DMS114 treated with DMSO at 0.1 percent for 48 hours (cell line): ENCODE data around the gene ZNF343.
A peak's percentile ranks its signal among the peaks of the same experiment; 100 is the strongest.
"Not testable (repeated sequence)": the region's sequence is repeated elsewhere in the genome, so short reads cannot be mapped to it uniquely, and the experiment has no call there.

ENCODE experiments used
- DNase-seq: peaks from one replicate; lab custom pipeline; 2025; ENCODE audit not compliant: unreplicated experiment; lab: John Stamatoyannopoulos, UW

ZNF343 gene

DNA sequence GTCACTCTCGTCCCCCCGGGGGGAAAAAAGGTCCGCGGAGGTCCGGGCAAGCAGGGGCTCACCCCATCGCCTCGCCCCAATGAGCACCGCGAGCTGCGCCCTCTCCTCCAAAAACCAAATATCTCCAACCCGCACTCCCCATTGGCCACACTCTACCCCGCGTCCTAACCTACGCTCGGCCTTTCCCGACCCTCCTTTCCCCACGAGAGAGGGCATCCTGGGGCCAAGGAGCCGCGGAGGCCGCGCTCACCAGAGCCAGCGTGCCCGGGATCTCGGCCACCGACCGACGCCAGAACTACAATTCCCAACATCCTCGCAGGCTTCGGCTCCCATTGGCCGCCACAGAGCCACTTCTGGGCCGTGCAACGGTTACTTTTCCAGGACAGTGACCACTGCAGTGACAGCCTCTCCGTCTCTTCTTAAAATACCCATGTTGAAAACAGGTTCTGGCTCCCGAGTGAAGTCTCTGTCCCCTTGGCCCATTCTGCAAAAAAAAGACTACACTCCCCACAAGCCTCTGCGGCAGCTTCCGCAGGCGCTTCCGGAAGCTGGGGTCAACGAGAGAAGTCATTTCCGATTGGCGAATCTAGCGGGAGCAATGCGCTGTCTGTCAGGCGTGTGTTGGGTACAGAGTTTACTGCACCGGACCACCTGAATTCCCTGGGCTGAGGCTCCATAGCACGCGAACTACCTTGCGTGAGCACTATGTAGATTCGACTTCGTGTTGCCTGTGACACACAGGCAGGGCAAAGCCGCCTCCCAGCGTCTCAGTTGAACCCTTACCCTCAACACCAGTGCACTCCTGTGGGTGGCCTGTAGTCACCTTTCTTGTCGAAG lies at the start of gene ZNF343:
Gene ZNF343 (minus strand): TSS at position 285 of the 837 bp plus-strand sequence. CDS start 15,020 bp downstream, outside the sequence.
- DNase-seq, result peak; percentile 86

DNA sequence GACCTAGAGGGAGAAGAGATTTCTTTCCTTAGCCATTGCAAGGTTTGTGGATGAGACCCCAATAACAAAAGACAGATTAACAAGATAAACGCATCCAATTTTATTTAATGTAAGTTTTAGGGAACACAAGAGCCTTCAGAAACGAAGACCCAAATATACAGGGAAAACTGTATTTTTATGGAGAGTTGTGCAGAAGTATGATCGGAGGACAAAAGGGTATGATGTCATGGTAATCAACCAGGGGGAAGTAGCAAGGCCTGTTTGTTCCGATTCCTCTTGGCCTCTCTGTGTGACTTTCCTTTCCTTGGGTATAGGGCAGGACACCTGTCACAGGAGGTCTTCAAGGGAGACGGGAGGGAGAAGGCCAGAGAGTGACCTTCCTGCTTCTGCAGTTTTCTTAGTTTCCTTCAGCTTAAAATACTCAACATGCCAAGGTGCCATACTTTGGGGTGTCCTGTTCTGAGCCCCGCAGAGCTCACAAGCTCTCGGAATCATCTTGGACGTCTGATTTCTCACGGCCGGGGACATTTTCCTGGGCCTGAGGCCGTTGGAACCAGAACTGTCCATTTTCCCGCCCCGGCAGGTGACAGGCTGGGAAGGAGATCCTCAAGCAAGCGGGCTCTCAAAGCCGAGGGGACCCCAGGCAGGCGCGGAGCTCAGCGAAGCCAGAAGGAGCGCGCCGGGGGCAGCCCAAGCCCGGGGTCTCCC lies 49.3 kb upstream of the ZNF343 start:
- DNase-seq, result no peak

DNA sequence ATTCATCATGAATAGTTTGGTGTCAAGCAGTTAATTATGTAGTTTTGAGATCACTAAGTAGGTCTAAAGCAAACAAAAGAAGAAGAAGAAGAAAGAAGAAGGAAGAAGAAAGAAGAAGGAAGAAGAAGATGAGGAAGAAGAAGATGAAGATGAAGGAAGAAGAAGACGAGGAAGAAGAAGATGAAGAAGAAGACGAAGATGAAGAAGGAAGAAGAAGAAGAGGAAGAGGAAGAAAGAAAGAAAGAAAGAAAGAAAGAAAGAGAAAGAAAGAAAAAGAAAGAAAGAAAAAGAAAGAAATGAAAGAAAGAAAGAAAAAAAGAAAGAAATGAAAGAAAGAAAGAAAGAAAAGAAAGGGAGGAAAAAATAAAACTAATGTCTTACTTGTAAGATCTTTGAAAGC lies 36.9 kb upstream of the ZNF343 start:
- no peak for DNase-seq

DNA sequence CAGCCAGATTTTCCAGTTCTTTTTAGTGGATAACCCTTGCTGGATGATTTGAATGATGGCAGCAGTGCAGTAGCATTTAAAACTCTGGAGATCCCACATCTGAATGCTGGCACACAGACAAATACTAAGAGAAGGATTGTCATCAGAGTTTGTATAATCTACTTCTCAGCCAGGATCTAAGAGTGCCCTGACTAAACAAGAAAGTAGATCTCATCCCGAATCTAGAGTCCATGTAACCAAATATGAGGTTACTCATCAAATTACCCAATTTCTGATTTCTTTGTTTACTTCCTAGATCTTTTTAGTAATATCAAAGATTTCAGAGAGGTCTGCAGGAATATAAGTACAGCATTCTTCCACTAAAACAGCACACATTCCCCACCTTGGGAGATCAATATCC lies 35.5 kb upstream of the ZNF343 start:
- DNase-seq, result no peak

DNA sequence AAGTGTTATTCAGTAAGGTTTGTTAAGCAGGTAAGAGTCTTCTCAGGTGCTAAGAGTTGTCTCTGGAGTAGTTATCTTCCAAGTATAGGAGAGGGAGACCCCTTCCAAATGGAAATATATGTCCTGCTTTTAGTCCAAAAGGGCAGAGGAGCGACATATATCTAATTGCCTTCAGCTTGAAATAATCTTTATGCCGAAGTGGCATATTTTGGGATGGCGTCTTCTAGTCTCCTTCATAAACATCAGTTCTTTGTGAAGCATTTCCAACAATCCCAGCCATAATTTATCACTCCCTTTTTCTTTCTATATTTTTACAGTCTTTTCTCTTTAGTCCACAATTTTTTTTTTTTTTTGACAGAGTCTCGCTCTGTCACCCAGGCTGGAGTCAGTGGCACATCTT lies 33.6 kb upstream of the ZNF343 start:
- DNase-seq, result no peak

DNA sequence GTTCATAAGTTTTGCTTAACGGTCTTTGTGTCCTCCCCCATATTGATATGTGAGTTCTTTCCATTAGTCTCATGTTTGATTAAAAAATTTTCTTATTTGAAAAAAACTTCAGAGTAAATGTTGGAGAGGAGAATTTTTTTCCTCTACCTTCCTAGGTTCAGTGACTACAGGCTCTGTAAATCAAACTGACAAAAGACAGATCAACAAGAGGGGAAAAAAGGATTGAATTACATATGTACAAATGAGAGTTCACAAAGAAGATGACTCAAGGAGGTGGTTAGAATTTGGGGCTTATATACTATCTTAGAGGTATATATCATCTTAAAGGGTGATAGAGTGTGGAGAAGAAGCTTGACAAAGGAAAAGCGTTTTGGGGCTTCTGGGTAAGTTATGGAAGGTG lies 33.2 kb upstream of the ZNF343 start:
- no peak for DNase-seq

DNA sequence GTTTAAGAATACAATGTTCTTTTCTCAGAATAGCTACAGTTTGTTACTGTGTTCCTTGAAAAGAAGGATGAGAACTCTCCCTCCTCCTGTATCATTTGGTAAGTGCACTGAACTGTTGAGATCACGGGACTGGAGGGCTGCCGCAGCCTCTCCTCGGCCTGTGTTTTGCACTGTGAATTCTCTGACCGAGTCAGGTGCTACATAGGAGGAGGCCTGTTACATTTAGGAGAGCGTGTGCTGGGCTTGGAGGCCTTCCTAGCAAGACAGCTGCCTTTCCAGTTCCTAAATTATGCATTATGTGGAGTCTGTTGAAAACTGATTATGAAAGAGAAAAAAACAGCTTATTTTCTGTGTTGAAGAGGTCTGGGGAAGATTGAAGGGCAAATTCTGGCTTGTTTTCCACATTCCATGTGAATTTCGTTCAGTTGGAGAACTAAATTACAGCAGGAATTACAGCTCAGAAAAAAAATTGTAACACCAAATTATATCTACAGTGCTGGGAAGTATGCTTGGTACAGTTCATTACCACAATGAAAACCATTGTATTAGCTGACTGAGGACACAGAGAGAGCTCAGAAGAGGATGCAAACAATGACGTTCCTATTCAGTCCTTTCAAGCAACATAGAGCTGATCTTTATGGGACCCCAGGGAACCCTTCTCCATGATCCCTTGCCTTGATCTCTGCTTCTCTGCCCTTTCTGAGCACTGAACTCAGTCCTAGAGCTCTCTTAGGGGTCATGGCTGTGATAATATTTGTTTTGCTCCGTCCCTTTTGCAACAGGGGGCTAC lies 30.4 kb upstream of the ZNF343 start:
- DNase-seq, result no peak

DNA sequence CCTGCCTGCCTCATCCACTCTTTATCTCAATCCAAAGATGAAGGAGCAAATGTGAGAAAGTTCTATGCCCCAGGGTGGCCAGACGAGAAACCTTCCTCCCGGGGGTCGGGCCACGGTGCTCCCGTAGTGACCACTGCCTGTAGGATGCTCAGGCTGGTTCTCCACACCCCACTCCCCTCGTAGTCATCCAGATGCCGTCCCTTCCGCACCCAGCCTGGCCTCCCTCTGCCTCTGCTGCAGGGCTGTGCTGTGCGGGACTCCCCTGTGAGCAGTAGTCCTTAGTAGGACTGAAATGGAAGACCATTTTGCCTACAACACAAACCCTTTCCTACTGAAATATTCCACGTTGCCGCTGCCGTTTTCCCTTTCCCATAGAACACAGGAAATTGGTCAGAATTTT lies 29.6 kb upstream of the ZNF343 start:
- DNase-seq, result no peak

DNA sequence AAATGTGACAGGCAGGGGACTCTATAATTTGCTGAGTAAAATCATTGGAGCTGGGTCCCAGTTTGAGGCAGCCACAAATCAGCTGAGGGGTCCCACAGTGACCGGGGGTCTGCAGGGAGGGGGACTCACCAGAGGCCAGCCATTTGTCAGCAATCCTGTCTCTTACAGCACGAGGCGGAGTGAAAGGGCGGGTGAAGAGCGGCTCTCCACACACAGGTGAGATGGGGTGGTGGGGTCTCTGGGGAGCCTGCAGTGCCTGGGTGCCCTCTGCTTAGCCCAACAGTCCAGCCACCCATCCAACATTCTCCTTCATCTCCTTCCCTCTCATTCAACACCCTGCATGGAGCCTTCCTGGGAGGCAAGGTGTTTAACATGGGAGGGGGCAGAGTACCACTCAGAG lies 28.4 kb upstream of the ZNF343 start:
- no peak for DNase-seq

DNA sequence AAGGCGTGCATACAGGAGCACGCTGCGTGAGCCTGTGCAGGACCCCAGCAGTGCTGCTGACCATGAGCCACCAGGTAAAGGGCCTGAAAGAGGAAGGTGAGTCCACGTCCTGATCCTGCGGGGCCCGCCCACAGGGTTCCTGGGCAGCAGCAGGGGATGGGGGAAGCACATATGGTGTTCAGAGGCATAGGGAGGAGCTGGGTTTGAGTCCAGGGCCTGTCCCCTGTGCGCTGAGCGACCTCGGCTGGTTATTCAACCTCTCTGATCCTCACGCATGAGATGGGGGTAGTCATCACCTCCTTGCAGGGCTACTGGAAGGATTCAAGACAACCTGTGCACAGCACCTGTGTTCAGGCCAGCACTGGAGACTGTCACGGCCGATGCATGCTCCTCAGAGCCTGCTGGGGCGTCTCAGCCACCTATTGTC lies 27.9 kb upstream of the ZNF343 start, which contains the start of gene TMC2:
Gene TMC2 (plus strand): TSS at position 14 of the 427 bp plus-strand sequence. CDS start 49 bp downstream, at position 63.
- no peak for DNase-seq

DNA sequence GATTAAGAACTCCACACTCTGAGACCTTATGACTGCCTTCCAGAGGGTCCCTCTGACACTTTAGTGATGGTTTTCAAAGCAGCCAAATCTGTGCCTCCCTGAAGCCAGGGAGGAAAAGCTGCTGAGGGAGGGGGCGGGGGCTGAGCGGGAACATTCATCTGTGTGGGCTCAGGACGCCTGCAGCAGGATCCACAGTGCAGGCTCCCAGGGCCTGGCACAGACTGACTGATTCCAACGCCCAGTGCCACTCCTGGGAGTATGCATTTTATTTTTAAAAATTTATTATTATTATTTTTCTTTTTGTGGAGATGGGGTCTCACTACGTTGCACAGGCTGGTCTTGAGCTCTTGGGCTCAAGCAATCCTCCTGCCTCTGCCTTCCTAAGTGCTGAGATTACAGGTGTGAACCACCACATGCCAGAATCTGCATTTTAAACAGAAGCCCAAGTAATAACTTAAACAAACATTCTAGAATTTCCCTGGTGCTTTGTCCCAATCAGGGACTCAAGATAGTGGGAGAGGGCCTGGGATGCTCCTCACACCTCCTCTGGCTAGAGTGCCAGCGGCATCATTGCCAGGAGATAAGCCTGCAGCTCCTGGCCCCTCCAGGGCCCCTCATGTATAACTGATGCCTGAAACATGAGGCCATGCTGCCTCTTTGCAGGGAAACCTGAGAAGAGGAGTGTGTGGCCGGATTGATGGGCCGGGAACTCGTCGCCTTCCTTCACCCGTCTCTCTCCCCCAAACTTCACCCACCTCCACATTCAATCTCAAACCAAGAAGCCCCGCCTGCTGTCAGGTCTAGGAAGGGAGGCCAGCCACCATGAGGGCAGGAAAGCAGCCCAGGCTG lies 27.2 kb upstream of the ZNF343 start:
- DNase-seq, result no peak

DNA sequence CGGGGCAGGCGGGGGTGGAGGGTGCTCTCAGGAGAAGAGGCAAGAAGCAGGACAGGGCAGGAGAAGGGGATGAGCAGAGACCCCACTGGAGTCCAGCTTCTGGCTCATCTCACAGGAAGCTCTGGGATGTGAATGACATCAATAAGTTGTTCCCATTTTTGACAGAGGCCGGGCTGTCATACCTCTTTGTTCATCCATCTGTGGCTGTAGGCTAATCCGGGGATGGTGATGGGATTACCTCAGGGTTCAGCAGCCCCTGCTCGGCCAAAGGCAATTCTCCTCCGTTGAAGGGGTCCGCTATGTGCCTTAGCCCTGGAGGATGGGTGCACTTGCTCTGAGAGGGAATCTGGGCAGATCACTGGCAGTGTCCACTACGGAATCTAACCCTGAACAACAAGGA lies 24.4 kb upstream of the ZNF343 start:
- no peak for DNase-seq

DNA sequence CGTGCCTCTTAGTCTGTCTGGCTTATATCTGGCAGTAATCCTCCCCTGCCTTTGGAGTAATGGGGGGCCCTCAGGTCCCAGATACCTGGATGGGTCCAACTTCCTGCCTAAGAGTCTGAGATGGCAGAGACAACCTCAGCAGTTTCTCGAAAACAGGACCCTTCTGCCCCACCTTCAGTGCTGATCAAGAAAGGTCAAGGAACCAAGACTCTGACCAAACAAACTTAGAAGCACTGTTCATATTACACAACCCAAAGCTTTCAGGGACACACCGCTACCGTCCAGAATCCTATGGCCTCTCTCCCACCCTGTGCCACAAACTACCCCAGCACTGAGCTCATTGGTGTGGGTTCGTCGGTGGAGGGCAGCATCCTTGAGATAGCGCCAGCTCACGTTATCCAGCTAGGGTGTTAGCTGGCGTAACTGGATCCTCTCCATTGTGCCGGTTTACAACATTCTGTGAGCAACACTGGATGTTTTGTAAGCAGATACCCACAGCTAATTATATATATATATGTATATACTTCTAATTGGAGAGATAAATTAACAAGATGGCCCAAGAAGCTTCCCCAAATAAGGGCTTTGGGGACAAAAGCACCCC lies 20.1 kb upstream of the ZNF343 start:
- DNase-seq, result no peak

DNA sequence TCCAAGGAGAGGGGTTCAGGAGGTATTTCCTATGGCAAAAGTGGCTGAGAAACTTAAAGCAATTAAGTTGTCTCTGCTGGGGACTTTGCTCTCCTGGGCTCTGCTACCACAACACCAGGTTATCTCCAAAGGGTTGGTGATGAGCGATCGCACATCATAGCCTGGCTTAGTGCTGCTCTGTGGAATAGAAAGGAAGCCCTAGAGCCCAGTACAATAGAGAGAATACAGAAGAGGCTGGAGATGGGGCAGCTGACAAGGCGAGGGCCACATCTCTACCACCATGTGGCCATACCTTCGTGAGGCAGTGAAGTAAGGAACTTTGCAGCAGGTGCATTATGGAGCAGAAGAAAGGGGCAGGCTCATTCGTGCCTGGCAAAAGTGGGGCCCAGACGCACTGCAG lies 19.0 kb upstream of the ZNF343 start:
- no peak for DNase-seq

DNA sequence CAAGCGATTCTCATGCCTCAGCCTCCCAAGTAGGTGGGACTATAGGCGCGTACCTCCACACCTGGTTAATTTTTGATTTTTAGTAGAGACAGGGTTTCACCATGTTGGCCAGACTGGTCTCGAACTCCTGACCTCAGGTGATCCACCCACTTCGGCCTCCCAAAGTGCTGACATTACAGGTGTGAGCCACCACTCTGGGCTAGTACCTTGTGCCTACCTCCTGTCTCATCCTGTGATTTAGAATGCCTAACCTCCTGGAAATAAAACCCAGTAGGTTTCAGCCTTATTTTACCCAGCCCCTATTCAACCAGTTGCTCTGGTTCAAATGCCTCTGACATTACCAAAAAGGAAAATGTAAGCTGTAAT lies 17.5 kb upstream of the ZNF343 start:
- DNase-seq, result not testable (repeated sequence)

DNA sequence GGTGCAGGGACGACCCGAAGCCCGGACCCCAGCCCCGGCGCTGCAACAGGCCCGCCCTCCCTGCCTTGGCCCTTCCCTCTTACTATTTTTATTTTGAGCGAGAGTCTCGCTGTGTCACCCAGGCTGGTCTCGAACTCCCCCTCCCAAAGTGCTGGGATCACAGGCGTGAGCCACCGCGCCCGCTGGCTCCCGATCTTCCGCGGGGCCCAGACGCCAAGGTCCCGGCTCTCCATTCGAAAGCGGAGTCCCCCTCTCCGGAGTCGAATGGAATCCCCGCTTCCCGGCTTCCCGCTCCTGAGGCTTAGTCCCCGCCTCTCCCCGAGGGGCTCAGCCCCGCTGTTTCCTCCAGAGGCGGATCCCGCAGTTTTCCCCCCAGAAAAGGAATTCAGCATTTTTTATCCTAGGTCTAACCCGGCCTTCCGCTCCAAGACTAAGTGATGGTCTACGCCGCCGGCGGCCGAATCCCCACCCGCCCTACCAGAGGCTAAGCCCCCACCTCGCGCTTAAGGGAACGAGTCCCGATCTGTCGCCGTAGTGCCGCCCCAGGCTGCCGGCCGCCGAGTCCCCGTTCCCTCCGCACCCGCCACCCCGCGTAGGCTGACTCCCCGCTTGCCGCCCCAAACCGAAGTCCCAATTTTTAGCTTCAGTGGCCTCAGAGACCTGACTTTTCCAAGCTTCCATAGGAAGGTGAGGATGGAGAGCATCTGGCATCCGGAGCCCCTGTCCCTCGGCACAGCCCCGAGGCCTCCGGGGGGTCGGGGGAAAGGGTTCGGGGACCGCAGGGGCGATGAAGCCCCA lies 16.2 kb upstream of the ZNF343 start:
- DNase-seq, result peak; percentile 69

DNA sequence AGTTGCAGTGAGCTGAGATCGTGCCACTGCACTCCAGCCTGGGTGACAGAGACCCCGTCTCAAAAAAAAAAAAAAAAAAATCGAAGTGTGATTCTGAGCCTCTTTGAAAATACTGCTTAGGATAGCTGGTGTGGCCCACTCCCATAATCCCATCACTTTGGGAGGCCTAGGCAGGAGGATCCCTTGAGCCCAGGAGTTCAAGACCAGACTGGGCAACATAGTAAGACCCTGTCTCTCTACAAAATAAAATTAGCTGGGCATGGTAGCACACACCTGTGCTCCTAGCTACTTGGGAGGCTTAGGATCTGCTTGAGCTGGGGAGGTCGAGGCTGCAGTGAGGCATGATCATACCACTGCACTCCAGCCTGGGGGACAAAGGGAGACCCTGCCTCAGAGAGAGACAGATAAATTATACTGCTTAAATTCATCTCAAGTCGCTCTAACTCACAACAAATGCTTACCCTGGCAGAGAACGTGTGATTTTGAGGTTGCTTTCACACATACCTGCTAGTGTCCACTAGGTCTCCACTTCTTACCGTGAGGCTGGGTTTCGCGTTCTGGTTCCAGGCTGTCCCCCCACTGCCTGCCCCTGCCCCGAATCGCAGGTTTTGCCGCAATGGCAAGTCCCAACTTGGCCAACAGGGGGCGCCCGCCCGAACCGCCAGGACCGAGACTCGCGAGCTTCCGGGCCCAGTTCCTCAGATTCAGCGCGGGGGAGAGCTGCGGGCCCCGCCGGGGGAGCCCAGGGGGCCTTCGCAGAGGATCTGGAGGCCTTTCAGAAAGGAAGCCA lies 15.4 kb upstream of the ZNF343 start:
- peak; percentile 66 for DNase-seq

DNA sequence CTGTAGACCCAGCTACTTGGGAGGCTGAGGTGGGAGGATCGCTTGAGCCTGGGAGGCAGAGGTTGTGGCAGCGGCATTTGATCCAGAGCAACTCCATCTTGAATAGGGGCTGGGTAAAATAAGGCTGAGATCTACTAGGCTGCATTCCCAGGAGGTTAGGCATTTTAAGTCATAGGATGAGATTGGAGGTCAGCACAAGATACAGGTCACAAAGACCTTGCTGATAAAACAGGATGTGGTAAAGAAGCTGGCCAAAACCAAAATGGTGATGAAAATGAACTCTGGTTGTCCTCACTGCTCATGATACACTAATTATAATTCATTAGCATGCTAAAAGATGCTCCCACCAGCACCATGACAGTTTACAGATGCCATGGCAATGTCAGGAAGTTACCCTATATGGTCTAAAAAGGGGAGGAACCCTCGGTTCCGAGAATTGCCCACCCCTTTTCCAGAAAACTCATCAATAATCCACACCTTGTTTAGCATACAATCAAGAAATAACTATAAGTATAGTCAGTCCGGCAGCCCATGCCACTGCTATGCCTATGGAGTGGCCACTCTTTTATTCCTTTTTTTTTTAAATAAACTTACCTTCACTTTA lies 14.2 kb upstream of the ZNF343 start:
- DNase-seq, result not testable (repeated sequence)
